DOHH2 (cell line): ENCODE measurements around the gene PRKCD.
A peak's percentile ranks its signal among the peaks of the same experiment; 100 is the strongest.

Experiments
- H3F3A ChIP-seq: fragments of 200-600 bp; sonication (generic), shearing (Covaris generic); 2 replicates; pipeline ENCODE4 v1.6.0; 2016; ENCODE audit warnings: antibody characterized with exemption, mild to moderate bottlenecking; ENCODE audit not compliant: control insufficient read depth, insufficient read depth
- H3K27ac ChIP-seq: fragments of 200-600 bp; sonication (generic); 2 replicates; pipeline ENCODE4 v1.5.1; 2014; ENCODE audit warnings: low read depth, mild to moderate bottlenecking, low read length, moderate library complexity
- H3K27me3 ChIP-seq: fragments of 200-600 bp; sonication (generic); 2 replicates; pipeline ENCODE4 v1.6.1; 2014; ENCODE audit warnings: mild to moderate bottlenecking, low read length, mixed read lengths; ENCODE audit not compliant: control insufficient read depth
- H3K36me3 ChIP-seq: fragments of 200-600 bp; sonication (generic); 2 replicates; pipeline ENCODE4 v1.6.1; 2014; ENCODE audit warnings: mild to moderate bottlenecking, low read length, moderate library complexity, mixed read lengths; ENCODE audit not compliant: control insufficient read depth
- H3K4me1 ChIP-seq: fragments of 200-600 bp; sonication (generic); 2 replicates; pipeline ENCODE4 v1.6.1; 2014; ENCODE audit warnings: mild to moderate bottlenecking, low read length, mixed read lengths; ENCODE audit not compliant: control insufficient read depth
- H3K4me2 ChIP-seq: fragments of 200-600 bp; sonication (generic); 2 replicates; pipeline ENCODE4 v1.6.0; 2014; ENCODE audit warnings: mild to moderate bottlenecking, low read length, moderate library complexity
- H3K4me3 ChIP-seq: fragments of 200-600 bp; sonication (generic); 2 replicates; pipeline ENCODE4 v1.5.1; 2014; ENCODE audit warnings: mild to moderate bottlenecking, low read length, mixed read lengths
- H3K79me2 ChIP-seq: fragments of 200-600 bp; sonication (generic); 2 replicates; pipeline ENCODE4 v1.6.1; 2014; ENCODE audit warnings: mild to moderate bottlenecking, low read length, mixed read lengths; ENCODE audit not compliant: control insufficient read depth
- H3K9me2 ChIP-seq: fragments of 200-600 bp; sonication (generic); replicated peaks from 2 replicates; pipeline ENCODE4 v1.6.1; 2014; ENCODE audit warnings: mild to moderate bottlenecking, low read length, mixed read lengths; ENCODE audit not compliant: control insufficient read depth
- H3K9me3 ChIP-seq: fragments of 200-600 bp; sonication (generic); 2 replicates; pipeline ENCODE4 v1.6.1; 2014; ENCODE audit warnings: antibody characterized with exemption, low read length, mixed read lengths; ENCODE audit not compliant: control insufficient read depth, insufficient read depth
- H4K20me1 ChIP-seq: fragments of 200-600 bp; sonication (generic); 2 replicates; pipeline ENCODE4 v1.6.0; 2014; ENCODE audit warnings: low read depth, mild to moderate bottlenecking, antibody characterized with exemption, low read length, moderate library complexity; ENCODE audit not compliant: control insufficient read depth, insufficient read depth
- CTCF ChIP-seq: fragments of 200-600 bp; sonication (generic); IDR thresholded peaks from one replicate; pipeline ENCODE4 v1.5.1; 2014; ENCODE audit warnings: antibody characterized with exemption, mild to moderate bottlenecking, low read depth, low read length; ENCODE audit not compliant: poor library complexity, severe bottlenecking
- EZH2phosphoT487 ChIP-seq: fragments of 200-600 bp; sonication (generic); IDR thresholded peaks from 2 replicates; pipeline ENCODE4 v1.6.1; 2017; ENCODE audit warnings: borderline replicate concordance, mild to moderate bottlenecking, antibody characterized with exemption, low read length, moderate library complexity, mixed read lengths

PRKCD gene

GRCh38 chr3:53114011-53114400 is 47.0 kb upstream of the PRKCD start:
- H3K4me3 ChIP-seq = no peak overlapping the region
- H3F3A ChIP-seq = peaks cover 10% of the 10 kb centered on the region
- no peaks in the 10 kb centered on the region for H3K79me2 ChIP-seq
- H3K4me1 ChIP-seq = no peaks in the 10 kb centered on the region
- no peak for TF ChIP-seq EZH2phosphoT487
- TF ChIP-seq CTCF = peak; percentile 91
- no peaks in the 10 kb centered on the region for H3K9me2 ChIP-seq
- no peak overlapping the region for H3K27ac ChIP-seq
- no peaks in the 10 kb centered on the region for H3K27me3 ChIP-seq
- H3K4me2 ChIP-seq = no peak overlapping the region
- H4K20me1 ChIP-seq = no peaks in the 10 kb centered on the region
- H3K36me3 ChIP-seq = peaks cover 67% of the 10 kb centered on the region
- no peaks in the 10 kb centered on the region for H3K9me3 ChIP-seq

GRCh38 chr3:53114412-53115074 is 46.5 kb upstream of the PRKCD start:
- no peak overlapping the region for H3K4me3 ChIP-seq
- H3K9me3 ChIP-seq = no peaks in the 10 kb centered on the region
- H3K36me3 ChIP-seq = peaks cover 67% of the 10 kb centered on the region
- H3K27me3 ChIP-seq = no peaks in the 10 kb centered on the region
- no peaks in the 10 kb centered on the region for H4K20me1 ChIP-seq
- no peak overlapping the region for H3K4me2 ChIP-seq
- peaks cover 10% of the 10 kb centered on the region for H3F3A ChIP-seq
- H3K27ac ChIP-seq = no peak overlapping the region
- H3K9me2 ChIP-seq = no peaks in the 10 kb centered on the region
- H3K4me1 ChIP-seq = no peaks in the 10 kb centered on the region
- no peak for TF ChIP-seq CTCF
- no peak for TF ChIP-seq EZH2phosphoT487
- H3K79me2 ChIP-seq = no peaks in the 10 kb centered on the region

- Histone ChIP-seq H3K36me3 (peaks cover 74% of the 10 kb centered on the region), H3K27me3 (no peaks in the 10 kb centered on the region), H3K4me2 (no peak overlapping the region), H3K27ac (no peak overlapping the region), H3F3A (peaks cover 10% of the 10 kb centered on the region), H3K4me3 (no peak overlapping the region), H3K4me1 (no peaks in the 10 kb centered on the region), H4K20me1 (no peaks in the 10 kb centered on the region), H3K9me3 (no peaks in the 10 kb centered on the region), H3K79me2 (no peaks in the 10 kb centered on the region), H3K9me2 (no peaks in the 10 kb centered on the region)
- no peak for TF ChIP-seq EZH2phosphoT487
Observed at GRCh38 chr3:53116956-53117355, 44.1 kb upstream of the PRKCD start.

- Histone ChIP-seq H3K4me2 (no peak overlapping the region), H3K27ac (no peak overlapping the region), H3K9me3 (no peaks in the 10 kb centered on the region), H3K27me3 (no peaks in the 10 kb centered on the region), H3K9me2 (no peaks in the 10 kb centered on the region), H4K20me1 (no peaks in the 10 kb centered on the region), H3K4me3 (no peak overlapping the region), H3K4me1 (no peaks in the 10 kb centered on the region), H3F3A (peaks cover 7% of the 10 kb centered on the region; the same call in 1 of the 2 replicates), H3K79me2 (no peaks in the 10 kb centered on the region), H3K36me3 (peaks cover 82% of the 10 kb centered on the region)
- TF ChIP-seq EZH2phosphoT487 = no peak
- no peak for TF ChIP-seq CTCF
Observed at GRCh38 chr3:53120336-53120735, 40.7 kb upstream of the PRKCD start.
